Right ventricle myocardium inferior (tissue), 1 donor: ENCODE data around the gene GRID2. TPM values are rescaled to one million over a fixed set of nuclear protein-coding genes. Genes with fewer than 3 reads are reported as not detected.

Experiments used
- ATAC-seq: fragments of 200-7000 bp; cut with Tn5 transposase; one replicate; pipeline ENCODE4 v1.9.1; 2020; ENCODE audit warnings: mild to moderate bottlenecking, moderate library complexity
- DNase-seq: peaks from one replicate; pipeline ENCODE4 v3.0.0; 2021; ENCODE audit errors: missing footprints
- intact Hi-C: fragments of 100-400 bp; cut with DNase I; formaldehyde crosslinking; loops from one replicate; pipeline ENCODE4 v1.11.0; 2022
- total RNA-seq: library from RNA; stranded (reverse); fragmentation: NEBNext Ultra II Directional; extraction: Animal tissue kit (Norgen Biotek cat#: 25700); gene quantifications from one replicate; pipeline ENCODE4 v1.2.1, GENCODE V29; 2021
- donor health status: DM: no; HTN: yes; CAD: no; lungs with severe emphysema.

Gene GRID2
- total RNA-seq, 1 donor from 2014 or later: 0.05 TPM

DNA sequence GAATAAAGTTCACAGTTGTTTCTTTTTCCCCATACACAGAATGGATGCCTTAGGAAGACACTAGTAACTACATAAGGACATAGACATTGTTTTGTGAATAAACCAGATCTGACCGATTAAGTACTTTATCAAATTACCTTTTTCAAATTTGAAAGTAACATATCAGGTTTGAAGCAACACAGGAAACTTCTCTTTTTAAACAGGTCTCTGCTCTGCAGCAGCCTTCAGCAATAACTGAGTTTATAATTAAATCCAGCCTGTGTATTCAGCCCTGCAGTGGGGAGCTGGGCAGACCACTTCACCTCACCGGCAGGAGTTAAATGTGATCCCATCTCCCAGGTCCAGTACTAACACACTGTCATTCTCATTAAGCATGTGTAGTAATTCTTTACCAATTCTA, 1456.5 kb downstream of the GRID2 start:
- DNase-seq: no peak
- intact Hi-C loops: no loop called here

DNA sequence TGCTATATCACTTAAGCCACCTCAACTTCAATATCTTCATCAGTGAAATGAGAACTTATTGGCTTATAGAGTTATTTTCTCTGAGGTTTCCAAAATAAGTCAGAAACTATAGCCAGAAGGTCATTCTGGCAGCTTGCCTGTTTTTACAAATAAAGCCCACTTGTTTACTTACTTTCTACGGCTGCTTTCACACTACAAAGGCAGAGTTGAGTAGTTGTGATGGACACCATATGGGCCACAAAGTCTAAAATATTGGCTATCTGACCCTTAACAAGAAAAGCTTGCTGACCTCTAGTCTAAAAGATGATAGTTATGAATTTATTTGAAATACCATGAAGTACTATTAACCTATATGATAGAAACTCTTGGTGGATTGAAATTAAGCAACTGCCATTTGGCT, 1457.5 kb downstream of the GRID2 start:
- DNase-seq (no peak), ATAC-seq (no peak)
- intact Hi-C loops: no loop called here

More for the DNA sequence above, 1456.5 kb downstream of the GRID2 start:
- ATAC-seq: no peak

DNA sequence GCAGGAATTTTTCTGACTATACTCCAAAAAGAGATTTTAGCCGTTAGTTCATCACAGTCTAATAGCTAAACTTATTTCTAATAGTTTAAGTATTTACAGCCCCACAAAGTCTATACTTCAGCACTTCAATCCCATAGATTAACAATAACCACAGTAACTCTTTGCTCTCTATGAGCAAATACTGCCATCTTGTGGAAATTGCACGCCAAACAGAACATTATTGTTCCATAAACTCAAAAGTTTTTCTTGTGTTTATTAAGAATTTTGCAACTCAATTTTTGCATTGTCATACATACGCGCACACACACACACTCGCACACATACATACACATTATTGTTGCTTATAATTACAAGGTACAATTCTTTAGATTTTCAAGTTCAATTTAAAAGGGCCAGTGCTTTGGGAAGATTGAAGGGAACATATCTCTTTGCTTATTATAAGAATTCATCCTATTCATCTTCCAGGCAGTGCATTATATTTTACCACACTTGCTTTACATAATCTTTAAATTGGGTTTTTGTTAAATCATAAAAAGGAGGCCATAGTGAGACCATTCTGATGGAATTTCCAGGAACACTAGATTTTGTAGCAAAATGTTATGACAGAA, 1461.0 kb downstream of the GRID2 start:
- intact Hi-C loops: no loop called here
- DNase-seq (no peak), ATAC-seq (no peak)

DNA sequence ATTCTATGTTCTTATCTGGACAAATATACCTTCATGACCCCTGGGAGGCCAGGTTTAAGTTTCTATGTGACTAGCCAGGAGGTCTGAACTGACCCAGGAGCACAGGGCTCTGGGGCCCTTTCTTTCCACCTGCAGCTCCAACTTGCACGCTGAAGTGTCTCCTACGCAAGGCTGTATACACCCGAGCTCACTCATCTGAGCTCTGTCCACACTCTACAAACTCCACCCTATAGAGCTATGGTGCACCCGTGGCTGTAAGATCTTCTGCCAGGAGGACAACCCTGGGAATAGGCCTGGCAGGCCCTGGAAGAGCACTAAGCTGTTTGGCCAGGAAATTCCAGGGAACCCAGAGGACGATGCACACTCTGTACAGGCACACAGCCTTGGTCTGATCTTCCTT, 1464.2 kb downstream of the GRID2 start:
- ATAC-seq (no peak), DNase-seq (no peak)
- intact Hi-C loops: no loop called here

DNA sequence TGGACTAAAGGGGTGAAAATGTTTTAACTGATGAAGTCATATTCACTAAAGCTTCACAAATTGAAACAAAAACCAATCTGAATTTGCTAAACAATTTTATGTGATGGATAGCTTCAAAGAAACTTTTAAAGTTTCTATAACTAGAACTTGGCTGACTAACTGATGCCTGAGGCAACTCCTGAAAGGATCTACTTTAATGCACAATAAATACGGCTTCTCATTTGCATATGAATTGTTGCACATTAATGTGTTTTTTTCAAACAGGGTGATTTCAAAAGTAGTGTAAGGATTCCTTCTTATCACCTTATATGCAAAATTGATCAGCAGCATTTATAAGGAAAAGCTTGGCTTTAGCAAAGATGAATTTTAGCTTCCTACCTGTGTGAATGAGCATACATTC, 1466.4 kb downstream of the GRID2 start:
- intact Hi-C loops: no loop called here
- ATAC-seq (no peak), DNase-seq (no peak)

DNA sequence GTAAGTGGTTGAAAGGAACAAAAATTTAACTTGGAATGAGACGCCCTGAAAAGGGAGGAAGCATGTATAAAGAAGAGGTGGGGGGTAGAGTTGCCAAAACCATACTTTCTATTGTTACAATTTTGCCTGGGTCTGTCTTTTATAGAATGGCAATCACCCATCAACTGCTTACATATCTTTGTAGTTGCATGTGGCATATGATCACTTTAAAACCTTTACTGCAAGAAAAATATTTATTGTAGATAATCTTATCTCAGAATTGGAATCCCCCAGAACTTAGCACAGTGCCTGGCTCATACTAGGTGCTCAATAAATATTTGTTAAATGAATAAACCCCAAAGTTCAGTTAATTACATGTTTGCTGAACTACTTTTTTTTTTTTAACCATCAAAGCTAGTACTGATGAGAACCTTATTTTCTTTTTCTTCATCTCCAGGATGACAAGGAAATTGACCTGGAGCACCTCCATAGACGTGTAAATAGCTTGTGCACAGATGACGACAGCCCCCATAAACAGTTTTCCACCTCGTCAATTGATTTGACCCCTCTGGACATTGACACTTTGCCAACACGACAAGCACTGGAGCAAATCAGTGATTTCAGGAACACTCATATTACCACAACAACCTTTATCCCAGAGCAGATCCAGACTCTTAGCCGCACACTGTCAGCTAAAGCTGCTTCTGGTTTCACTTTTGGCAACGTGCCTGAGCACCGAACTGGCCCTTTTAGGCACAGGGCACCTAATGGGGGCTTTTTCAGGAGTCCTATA, 1468.1 kb downstream of the GRID2 start:
- intact Hi-C loops: no loop called here
- ATAC-seq: no peak
- DNase-seq: no peak

DNA sequence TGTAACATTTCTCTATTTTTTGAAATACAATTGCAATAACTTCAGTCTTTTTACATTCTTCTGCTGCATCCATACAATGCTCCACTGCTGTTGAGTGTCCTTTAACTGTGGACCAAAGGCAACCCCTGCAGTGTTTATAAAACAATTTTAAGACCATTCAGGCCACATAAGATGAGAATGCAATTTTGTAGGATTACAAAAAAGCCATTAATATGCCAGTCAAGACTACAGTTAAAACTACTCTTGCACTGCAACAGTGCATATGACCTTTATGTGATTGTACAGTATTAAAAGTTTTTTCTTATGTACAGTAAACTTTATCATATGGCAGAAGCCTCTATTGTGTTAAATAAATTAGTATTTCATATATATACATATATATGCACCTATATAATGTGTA, 1469.1 kb downstream of the GRID2 start:
- intact Hi-C loops: no loop called here
- ATAC-seq (no peak), DNase-seq (no peak)

DNA sequence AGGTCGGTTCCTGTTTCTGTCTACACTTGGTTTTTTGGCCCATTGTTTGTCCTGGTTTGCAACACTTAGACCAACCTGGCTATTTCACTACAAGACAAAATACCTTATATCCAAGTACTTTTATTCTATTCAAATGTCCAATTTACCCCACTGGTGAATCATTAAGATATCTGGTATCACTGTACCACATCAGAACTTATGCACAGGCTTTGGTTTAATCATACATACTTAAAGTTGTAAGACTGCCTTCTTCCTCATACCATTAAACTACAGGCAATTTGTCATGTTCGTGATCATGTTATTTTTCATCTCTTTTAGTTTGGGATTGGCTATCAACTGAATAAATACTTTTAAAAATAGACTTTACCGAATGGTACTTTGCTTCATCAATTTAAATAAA, 1471.8 kb downstream of the GRID2 start:
- intact Hi-C loops: no loop called here
- ATAC-seq (no peak), DNase-seq (no peak)

DNA sequence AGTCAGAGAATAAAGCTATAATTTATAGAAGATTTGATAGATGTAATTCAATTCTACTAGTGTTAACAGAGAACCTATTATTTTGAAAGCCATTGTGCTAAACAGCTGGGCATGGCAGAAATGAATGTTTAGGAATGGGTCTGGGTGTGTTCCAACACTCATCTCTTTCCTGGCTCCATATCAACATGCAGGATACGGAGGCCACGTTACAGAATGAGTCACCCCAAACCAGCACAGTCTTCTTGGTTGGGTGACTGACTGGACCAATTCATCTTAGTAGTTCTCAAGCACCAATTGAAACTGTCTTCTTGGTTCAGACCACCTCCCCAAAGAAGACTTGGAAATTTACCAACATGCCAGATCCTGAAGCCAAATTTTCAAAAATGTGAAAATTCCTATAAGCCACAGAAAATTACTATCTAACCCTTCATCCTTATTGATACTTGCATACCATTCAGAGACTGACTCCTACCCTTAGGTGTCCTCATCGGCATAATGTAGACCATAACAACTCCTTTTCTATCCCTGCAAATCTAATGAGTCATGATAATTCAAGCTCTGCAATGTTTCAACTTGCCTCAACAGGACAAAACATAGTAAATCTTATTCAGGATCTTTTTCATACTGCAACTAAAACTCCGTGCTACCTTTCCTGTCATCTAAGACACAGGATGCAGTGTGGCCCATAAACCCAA, 1472.8 kb downstream of the GRID2 start:
- intact Hi-C loops: no loop called here
- ATAC-seq: no peak
- no peak for DNase-seq

DNA sequence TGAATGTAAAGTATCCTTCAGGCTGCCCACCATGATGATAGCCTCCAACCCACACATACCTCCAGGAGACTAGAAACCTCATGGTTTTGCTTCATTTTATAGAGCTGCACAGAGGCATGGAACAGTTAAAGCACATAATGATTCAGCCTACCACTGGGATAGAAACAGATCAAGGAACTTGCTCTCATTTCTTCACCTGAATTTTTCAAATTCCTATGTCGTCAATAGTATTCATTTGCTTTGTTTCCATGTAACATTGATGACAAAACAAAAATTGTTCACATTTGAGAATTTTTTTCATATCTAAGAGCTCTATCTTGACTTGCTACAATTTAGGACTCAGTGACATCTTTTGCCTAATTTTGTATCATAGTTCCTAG, 1473.3 kb downstream of the GRID2 start:
- no peak for DNase-seq

DNA sequence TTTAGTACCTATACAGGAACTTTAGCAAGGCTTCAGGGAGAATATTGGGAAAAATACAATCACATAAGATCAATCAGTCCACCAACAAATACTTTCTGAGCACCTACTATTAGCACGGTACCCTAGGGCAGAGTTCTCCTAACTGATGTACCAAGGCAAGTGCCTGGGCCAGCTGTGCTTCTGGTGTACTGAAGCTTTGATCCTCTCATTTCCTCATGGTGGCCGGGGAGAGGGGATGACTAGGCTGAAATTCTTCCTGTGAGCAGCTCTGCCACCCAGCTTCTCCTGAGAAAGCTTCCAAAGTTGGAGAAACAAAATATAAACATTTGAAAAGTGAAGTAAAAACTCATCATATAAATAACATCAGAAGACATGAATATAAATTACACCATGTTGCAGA, 1475.5 kb downstream of the GRID2 start:
- intact Hi-C loops: no loop called here

More for the DNA sequence above, 1473.3 kb downstream of the GRID2 start:
- intact Hi-C loops: no loop called here
- no peak for ATAC-seq

DNA sequence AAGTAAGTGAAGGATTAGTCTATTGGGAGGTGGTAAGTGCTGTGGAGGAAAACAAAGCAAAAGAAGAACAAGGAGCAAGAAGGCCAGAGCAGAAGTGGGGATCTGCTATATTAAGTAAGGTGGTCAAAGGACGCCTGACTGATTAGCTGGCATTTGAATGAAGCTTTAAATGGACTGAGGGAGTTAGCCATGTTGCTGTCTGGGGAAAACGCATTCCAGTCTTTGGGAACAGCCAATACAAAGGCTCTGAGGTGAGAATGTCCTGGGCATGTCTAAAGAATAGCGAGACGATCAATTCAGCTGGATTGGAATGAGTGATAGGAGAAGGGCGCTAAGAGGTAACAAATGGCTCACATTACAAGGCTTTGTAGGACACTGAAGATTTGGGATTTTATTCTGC, 1476.3 kb downstream of the GRID2 start:
- ATAC-seq (no peak), DNase-seq (no peak)
- intact Hi-C loops: no loop called here

More for the DNA sequence above, 1475.5 kb downstream of the GRID2 start:
- DNase-seq (no peak), ATAC-seq (no peak)

DNA sequence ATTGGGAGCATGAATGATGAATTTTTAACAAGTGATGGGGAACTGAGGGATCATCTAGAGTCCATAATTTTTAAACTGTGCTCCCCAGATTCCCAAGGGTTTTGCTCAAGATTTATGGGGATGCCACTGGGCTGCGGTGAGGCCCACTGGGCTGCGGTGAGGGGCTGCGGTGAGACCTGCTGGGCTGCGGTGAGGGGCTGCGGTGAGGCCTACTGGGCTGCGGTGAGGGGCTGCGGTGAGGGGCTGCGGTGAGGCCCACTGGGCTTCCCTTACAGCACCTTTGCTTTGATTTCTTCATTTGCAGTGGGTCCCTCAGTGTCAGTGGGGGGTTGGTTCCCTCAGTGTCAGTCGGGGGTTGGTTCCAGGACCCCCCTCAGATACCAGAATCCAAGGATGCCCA, 1477.4 kb downstream of the GRID2 start:
- intact Hi-C loops: no loop called here
- DNase-seq (no peak), ATAC-seq (no peak)

DNA sequence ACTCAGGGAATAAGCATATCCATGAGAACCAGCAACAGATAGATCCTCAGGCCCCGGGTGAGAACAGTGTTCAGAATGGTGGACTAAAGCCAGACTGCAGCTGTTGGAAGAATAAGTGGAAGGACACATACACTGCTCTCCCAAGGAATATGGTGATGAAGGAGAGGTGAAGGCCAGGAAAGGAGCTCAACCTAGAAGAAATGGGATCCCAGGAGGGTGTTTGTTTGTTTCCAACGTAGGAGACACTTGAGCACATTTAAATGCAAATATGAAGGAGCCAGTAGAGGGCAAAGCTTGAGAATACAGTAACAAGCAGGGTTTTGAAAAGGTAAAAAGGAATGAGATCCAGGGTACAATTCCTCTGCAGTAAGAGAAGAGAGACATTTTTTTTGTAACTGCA, 1482.4 kb downstream of the GRID2 start:
- ATAC-seq (no peak), DNase-seq (no peak)
- intact Hi-C loops: no loop called here

DNA sequence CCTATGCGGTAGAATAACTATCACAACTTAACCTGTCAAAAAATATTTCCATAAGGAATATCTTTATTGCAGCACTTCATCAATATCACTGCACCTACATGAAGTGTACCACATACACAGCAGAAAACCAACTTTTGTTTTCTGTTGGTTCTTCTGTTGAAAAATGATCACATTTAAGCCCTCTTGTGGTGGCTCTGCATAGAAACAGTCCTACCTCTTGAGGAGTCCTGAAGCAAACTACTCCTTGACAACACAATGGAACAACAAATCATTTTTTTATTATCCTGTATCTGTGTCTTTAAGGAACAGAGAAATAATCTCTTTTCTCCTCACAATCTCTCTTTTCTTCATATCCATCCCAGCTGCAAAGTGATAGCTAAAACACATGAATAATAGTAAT, 1484.9 kb downstream of the GRID2 start:
- no peak for ATAC-seq
- intact Hi-C loops: no loop called here

DNA sequence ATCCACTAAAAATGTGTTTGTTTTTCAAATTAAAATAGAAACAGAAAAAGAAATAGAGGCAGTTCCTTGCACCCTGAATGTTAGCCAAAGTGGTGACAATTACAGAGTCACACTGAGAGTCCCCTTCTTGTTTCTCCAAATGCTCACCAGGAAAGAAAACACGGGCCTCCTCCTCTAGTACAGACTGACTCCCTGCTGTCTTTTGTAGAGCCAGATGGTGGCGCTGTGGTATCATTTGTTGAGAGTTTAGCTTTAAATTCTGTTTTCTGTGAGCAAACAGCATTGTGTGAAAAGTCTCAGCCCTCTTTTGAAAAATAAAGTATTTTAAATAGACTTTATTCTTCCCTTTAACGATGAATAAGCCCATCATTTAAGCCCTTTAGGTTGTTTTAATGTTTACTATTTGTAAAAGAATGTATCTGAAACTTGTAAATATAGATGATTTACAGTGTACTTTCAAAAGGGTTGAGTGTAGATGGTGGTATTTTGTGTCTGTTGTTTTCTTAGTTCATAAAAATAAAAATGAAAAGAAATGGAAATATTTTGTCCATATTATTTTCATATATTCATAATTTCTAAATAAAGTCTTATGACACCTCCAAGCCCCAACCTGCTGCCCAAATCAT, 1487.9 kb downstream of the GRID2 start:
- intact Hi-C loops: loop anchor here (2.0 to 5.0 kb wide), 4 partner anchors 106 to 601 kb away; no protein-coding TSS in a partner anchor

More for the DNA sequence above, 1484.9 kb downstream of the GRID2 start:
- DNase-seq: no peak

DNA sequence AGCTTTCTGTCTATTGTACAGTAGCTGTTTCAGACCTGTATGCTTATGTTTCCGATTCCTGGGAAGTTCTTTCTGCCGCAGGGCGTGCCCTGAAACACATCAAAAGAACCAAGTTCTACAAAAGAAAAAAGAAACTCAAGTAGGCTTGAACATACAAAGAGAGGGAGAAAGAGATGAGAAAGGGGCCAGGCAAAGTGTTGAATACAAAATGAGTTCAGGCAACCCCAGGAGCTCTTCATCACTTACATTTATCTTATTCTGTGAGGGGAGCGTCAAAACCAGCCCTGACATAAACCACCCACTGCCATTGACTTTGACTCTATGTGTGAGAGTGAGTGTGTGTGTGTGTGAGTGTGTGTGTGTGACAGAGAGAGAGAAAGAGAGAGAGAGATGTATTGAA, 1498.3 kb downstream of the GRID2 start:
- intact Hi-C loops: no loop called here
- ATAC-seq (no peak), DNase-seq (no peak)

More for the DNA sequence above, 1487.9 kb downstream of the GRID2 start:
- ATAC-seq: no peak
- DNase-seq: no peak

DNA sequence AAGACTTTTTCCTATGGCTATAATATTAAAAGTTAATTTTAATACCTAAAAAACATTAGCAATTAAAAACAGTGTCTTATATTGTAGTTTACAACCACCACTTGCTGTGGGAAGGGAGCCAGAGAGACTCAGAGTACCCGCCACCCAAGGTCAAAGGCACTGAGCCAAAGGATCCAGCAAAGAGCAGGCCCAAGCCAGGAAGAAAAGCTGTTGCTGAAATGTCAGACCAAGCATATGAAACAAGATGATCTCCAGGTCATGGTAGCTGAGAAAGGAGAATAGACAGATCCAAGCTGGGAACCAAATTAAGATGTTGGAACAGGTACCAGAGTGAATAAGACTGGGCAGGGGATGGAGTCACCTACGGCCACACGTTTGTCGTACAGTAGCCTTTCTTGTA, 1506.0 kb downstream of the GRID2 start:
- intact Hi-C loops: no loop called here
- no peak for DNase-seq
- ATAC-seq: peak; percentile 79

DNA sequence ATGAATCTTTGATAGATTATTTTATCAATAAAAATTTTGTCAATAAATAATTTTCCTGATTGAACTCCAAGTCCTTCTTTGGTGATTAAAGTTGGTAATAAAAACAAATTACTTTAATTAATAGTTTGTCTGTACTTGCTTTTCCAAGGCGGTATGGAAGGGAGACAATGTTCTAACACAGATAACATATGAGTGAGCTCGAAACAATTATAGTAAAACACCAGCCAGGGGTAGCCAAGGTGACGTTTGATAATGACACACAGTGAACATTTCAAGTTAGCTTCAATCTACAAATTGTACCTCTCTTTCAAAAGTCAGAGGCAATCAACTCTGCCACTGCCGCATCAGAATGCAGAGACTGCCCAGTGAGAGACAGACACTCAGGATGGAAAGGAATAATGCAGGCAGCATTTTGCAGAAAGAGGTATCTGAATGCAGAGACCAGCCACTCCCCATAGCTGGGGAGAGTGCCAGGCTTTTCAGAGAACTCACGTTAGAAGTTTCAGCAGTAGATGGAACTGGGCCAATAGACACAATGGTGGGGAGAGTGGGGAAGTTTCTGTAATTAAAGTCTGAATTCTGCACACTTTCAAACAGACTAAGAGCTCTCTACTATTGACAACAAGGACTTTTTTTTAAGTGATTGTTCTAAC, 1506.7 kb downstream of the GRID2 start:
- no peak for DNase-seq
- intact Hi-C loops: no loop called here
- ATAC-seq: peak; percentile 61
